GM11168 (cell line): ENCODE results near the gene ADGRG1.

Experiments
- in situ Hi-C: fragments of 300-500 bp; cut with MboI; formaldehyde crosslinking; loops from one replicate; pipeline ENCODE4 v1.12.0; 2022; ENCODE audit warnings: low sequenced_read_pairs; ENCODE audit not compliant: unreplicated experiment

ADGRG1 gene

GRCh38 chr16:57645169-57645568, 16.7 kb downstream of the ADGRG1 start:
- in situ Hi-C loops = loop anchor here (10.0 kb wide), 1 partner anchor 60 kb away; no protein-coding TSS in a partner anchor

DNA sequence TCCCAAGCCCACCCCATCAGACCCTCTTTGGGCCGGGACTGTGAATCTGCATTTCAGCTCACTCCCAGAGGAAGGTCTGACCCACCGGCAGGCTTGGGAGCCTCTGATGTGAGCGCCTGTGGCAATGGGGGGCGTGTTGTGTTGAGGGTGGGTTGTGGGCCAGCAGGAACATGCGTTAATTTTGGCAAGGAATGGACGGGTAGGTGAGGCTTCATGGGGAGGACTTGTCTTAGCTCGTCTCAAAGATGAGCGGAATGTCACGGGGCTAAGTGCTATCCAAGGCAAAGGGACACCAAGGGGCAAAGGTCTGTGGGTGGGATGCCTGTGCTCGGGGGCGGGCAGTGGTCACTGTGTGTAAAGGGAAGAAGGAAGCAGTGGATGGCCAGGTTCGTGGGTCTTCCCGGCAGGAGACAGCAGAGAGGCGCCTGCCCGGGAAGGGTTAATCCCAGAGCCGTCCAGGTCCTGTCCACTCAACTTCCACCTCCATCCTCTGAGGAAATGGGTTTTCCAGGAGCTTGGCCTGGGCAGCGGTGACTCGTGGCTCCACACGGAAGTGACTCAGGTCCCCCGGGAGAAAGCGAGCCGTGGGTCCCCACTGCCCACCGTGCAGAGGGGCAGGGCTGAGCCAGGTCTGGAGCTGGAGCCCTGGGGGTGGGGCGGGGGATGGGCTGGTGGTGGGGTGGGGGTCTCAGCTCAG, 17.4 kb downstream of the ADGRG1 start:
- in situ Hi-C loops = loop anchor here (10.0 kb wide), 1 partner anchor 61 kb away; no protein-coding TSS in a partner anchor

- in situ Hi-C loops = loop anchor here (10.0 kb wide), 1 partner anchor 62 kb away; no protein-coding TSS in a partner anchor
Observed at GRCh38 chr16:57646388-57647039, 18.1 kb downstream of the ADGRG1 start.

GRCh38 chr16:57647136-57647875, 18.9 kb downstream of the ADGRG1 start:
- in situ Hi-C loops = loop anchor here (10.0 kb wide), 1 partner anchor 63 kb away; no protein-coding TSS in a partner anchor

- in situ Hi-C loops = loop anchor here (10.0 kb wide), 1 partner anchor 63 kb away; no protein-coding TSS in a partner anchor
Observed at GRCh38 chr16:57648125-57648524, 19.7 kb downstream of the ADGRG1 start.

DNA sequence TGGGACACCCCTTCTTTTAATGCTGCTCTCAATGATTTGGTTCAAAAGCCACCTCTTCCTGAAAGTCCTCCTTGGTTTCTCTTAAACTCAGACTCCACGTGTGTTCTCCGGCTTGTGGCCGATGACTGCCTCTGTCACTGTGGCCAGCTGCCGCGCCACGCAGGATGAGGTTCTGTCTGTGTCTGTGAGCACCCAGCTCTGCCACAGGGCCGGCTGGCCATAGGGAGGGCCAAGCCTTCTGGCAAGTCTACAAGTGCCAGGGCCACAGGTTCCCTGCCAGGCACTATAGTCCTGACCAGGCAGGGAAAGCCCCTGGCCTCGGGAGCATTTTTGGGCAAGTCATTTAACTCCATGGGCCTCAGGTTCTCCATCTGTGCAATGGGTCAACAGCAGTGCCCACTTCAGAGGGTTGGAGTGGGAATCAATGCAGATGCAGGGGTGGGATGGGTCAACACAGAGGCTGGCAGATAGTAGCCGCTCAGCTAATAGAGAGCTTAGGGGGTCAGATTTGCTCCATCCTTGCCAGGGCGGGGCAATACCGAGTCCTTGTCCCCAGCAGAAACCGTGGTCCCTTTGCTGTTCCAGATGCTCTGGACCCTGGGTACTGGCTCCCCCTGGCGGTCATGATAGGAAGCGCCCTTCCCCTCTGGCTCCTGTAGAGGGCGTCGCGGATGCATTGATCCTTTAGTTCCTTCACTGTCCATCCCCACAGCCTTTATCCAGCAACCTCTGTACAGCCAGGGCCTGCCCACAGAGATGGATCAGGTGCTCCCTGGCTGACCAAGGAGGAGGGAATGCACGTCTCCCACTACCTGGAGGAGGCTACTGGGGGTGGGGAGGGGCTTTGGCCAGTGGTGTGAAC, 20.4 kb downstream of the ADGRG1 start:
- in situ Hi-C loops = loop anchor here (10.0 kb wide), 1 partner anchor 64 kb away; no protein-coding TSS in a partner anchor

GRCh38 chr16:57649443-57649751, 21.0 kb downstream of the ADGRG1 start:
- in situ Hi-C loops = loop anchor here (10.0 kb wide), 1 partner anchor 65 kb away; no protein-coding TSS in a partner anchor

DNA sequence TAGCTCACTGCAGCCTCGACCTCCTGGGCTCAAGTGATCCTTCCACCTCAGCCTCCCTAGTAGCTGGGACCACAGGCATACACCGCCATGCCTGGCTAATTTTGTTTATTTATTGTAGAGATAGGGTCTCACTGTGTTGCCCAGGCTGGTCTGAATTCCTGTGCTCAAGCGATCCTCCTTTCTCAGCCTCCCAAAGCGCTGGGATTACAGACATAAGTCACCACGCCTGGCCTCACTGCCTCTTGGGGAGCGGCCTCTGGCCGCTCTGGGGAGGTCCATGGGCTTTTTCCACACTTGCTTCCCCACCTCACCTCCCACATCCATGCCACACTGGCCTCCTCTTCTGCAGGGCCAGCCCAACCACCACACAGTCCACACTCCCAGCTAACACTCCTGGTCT, 21.4 kb downstream of the ADGRG1 start:
- in situ Hi-C loops = loop anchor here (5.0 to 10.0 kb wide), 2 partner anchors 48 to 65 kb away; no protein-coding TSS in a partner anchor

GRCh38 chr16:57651344-57652333, 23.2 kb downstream of the ADGRG1 start:
- in situ Hi-C loops = loop anchor here (5.0 kb wide), 1 partner anchor 49 kb away; no protein-coding TSS in a partner anchor

- in situ Hi-C loops = loop anchor here (5.0 kb wide), 1 partner anchor 51 kb away; no protein-coding TSS in a partner anchor
Observed at GRCh38 chr16:57652695-57653471, 24.5 kb downstream of the ADGRG1 start.

GRCh38 chr16:57653936-57654335, 25.5 kb downstream of the ADGRG1 start:
- in situ Hi-C loops = loop anchor here (5.0 kb wide), 1 partner anchor 52 kb away; no protein-coding TSS in a partner anchor

- in situ Hi-C loops = no loop called here
Observed at GRCh38 chr16:57656342-57656955, 28.0 kb downstream of the ADGRG1 start.

DNA sequence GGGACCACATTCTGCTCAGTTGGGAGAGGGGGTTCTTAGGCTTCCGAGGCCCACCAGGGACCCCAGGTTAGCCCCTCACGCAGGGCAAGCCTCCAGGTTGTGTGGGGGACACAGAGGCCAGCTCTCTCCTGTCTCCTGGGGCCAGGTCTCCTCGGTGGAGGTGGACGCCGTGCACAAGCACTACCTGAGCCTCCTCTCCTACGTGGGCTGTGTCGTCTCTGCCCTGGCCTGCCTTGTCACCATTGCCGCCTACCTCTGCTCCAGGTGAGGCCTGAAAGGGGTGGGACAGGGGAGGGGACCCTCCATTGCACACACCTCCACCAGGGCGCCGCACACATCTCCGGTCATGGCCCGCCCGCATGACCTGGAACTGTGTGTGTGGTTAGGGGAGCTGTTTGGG, 28.8 kb downstream of the ADGRG1 start:
- in situ Hi-C loops = no loop called here

GRCh38 chr16:57658130-57658877, 29.9 kb downstream of the ADGRG1 start:
- in situ Hi-C loops = no loop called here

DNA sequence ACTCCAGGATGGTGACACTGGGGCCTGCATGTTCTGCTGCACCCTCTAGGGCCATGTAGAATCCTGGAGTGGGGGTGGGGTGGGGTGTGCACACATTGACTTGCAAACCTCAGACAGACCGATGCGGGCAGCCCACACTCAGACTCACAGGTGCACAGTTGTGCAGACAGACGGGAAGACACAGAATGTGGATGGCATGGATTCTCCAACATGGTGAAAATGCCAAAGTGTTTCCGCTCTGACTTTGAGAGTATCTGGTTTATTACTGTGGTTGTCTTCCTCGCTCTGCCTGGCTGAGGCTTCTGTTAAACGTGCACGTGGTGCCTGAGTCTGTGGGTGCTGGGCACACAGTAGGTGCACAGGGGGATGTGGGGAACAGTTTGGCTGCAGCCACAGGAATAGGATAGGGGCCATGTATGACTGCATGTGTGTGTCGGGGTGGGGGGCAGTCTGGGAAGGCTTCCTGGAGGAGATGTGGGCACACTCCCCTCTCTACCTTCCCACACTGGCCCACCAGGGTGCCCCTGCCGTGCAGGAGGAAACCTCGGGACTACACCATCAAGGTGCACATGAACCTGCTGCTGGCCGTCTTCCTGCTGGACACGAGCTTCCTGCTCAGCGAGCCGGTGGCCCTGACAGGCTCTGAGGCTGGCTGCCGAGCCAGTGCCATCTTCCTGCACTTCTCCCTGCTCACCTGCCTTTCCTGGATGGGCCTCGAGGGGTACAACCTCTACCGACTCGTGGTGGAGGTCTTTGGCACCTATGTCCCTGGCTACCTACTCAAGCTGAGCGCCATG, 30.6 kb downstream of the ADGRG1 start:
- in situ Hi-C loops = no loop called here
